GM12874 (cell line): Measurements from ENCODE around the gene PHACTR1.

Experiments
- CTCF ChIP-seq: IDR thresholded peaks from 2 replicates; pipeline ENCODE4 v1.5.1; 2011; ENCODE audit warnings: low read depth, mild to moderate bottlenecking, control low read depth, low read length, moderate library complexity; ENCODE audit not compliant: insufficient read depth

PHACTR1 gene

GRCh38 chr6:12951415-12951814 is 234.8 kb downstream of the PHACTR1 start:
- no peak for TF ChIP-seq CTCF

GRCh38 chr6:12952318-12952717 is 235.8 kb downstream of the PHACTR1 start:
- no peak for TF ChIP-seq CTCF

GRCh38 chr6:12955956-12956355 is 239.4 kb downstream of the PHACTR1 start:
- no peak for TF ChIP-seq CTCF

- TF ChIP-seq CTCF: no peak
Observed at GRCh38 chr6:12956991-12957320, 240.4 kb downstream of the PHACTR1 start.

GRCh38 chr6:12957321-12958051 is 240.9 kb downstream of the PHACTR1 start:
- TF ChIP-seq CTCF: no peak

- no peak for TF ChIP-seq CTCF
Observed at GRCh38 chr6:12958052-12958706, 241.6 kb downstream of the PHACTR1 start.

- TF ChIP-seq CTCF: no peak
Observed at GRCh38 chr6:12961761-12962160, 245.2 kb downstream of the PHACTR1 start.
